DOHH2 (cell line): ENCODE data around the gene TMEM140.

Source experiments
- EZH2phosphoT487 ChIP-seq: fragments of 200-600 bp; sonication (generic); IDR thresholded peaks from 2 replicates; pipeline ENCODE4 v1.6.1; 2017; ENCODE audit warnings: borderline replicate concordance, mild to moderate bottlenecking, antibody characterized with exemption, low read length, moderate library complexity, mixed read lengths
- TF ChIP-seq, protein P1 (sequence below): fragments of 200-600 bp; sonication (generic); IDR thresholded peaks from one replicate; pipeline ENCODE4 v1.5.1; 2014; ENCODE audit warnings: antibody characterized with exemption, mild to moderate bottlenecking, low read depth, low read length; ENCODE audit not compliant: poor library complexity, severe bottlenecking

- TF ChIP-seq, protein P1, sequence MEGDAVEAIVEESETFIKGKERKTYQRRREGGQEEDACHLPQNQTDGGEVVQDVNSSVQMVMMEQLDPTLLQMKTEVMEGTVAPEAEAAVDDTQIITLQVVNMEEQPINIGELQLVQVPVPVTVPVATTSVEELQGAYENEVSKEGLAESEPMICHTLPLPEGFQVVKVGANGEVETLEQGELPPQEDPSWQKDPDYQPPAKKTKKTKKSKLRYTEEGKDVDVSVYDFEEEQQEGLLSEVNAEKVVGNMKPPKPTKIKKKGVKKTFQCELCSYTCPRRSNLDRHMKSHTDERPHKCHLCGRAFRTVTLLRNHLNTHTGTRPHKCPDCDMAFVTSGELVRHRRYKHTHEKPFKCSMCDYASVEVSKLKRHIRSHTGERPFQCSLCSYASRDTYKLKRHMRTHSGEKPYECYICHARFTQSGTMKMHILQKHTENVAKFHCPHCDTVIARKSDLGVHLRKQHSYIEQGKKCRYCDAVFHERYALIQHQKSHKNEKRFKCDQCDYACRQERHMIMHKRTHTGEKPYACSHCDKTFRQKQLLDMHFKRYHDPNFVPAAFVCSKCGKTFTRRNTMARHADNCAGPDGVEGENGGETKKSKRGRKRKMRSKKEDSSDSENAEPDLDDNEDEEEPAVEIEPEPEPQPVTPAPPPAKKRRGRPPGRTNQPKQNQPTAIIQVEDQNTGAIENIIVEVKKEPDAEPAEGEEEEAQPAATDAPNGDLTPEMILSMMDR: no peak
- TF ChIP-seq EZH2phosphoT487: no peak
Measured at GRCh38 chr7:135102372-135102771, 45.5 kb upstream of the TMEM140 start.
